ENCODE data around the gene EIF2S2. TPM values are rescaled to one million over a fixed set of nuclear protein-coding genes. Genes with fewer than 3 reads are reported as not detected.
A peak's percentile ranks its signal among the peaks of the same experiment; 100 is the strongest.

Gene EIF2S2
- total RNA-seq, 1 donor from 2014 or later = 114 TPM

GRCh38 chr20:34093895-34094294, 18.1 kb downstream of the EIF2S2 start:
- H3K4me1 Mint-ChIP-seq = no peaks in the 10 kb centered on the region
- Histone ChIP-seq H3K79me2 (ENCODE audit: low read depth) (peaks cover 3% of the 10 kb centered on the region), H3K4me2 (no peak overlapping the region), H4K20me1 (ENCODE audit: low read depth) (peaks cover 12% of the 10 kb centered on the region), H3K27ac (no peak overlapping the region), H3K9ac (no peak overlapping the region), H3K4me1 (no peaks in the 10 kb centered on the region), H3K4me3 (no peak overlapping the region), H3F3A (ENCODE audit: low read depth) (peaks cover 30% of the 10 kb centered on the region), H3K27me3 (no peaks in the 10 kb centered on the region), H3K36me3 (peaks cover 28% of the 10 kb centered on the region), H2AFZ (replicated peaks) (no peak overlapping the region), H3K9me3 (ENCODE audit: low read depth) (no peaks in the 10 kb centered on the region)
- no peaks in the 10 kb centered on the region for H3K9me3 Mint-ChIP-seq
- peaks cover 51% of the 10 kb centered on the region for H3K36me3 Mint-ChIP-seq
- no peaks in the 10 kb centered on the region for H3K27me3 Mint-ChIP-seq (ENCODE audit: insufficient read depth, low read depth)
- no peak overlapping the region for H3K27ac Mint-ChIP-seq
- DNase-seq (ENCODE audit: low spot score) = no peak
- TF ChIP-seq EZH2 (IDR thresholded peaks at IDR 0.05) (no peak), CTCF (IDR thresholded peaks at IDR 0.05) (no peak), EZH2phosphoT487 (IDR thresholded peaks at IDR 0.05) (no peak)
- H3K4me3 Mint-ChIP-seq = no peak overlapping the region

GRCh38 chr20:34091637-34092200, 20.3 kb downstream of the EIF2S2 start:
- TF ChIP-seq EZH2 (IDR thresholded peaks at IDR 0.05) (no peak), CTCF (IDR thresholded peaks at IDR 0.05) (no peak), EZH2phosphoT487 (IDR thresholded peaks at IDR 0.05) (no peak)
- H3K79me2 ChIP-seq (ENCODE audit: low read depth) = no peaks in the 10 kb centered on the region

GRCh38 chr20:34090645-34091044, 21.4 kb downstream of the EIF2S2 start:
- H3K4me2 ChIP-seq = no peak overlapping the region
- no peak for TF ChIP-seq EZH2phosphoT487 (IDR thresholded peaks at IDR 0.05)
- TF ChIP-seq EZH2 (IDR thresholded peaks at IDR 0.05) = no peak
- no peak for TF ChIP-seq CTCF (IDR thresholded peaks at IDR 0.05)
- Mint-ChIP-seq H3K36me3 (peaks cover 46% of the 10 kb centered on the region), H3K27ac (no peak overlapping the region), H3K4me1 (no peaks in the 10 kb centered on the region), H3K9me3 (no peaks in the 10 kb centered on the region), H3K27me3 (ENCODE audit: insufficient read depth, low read depth) (no peaks in the 10 kb centered on the region), H3K4me3 (no peak overlapping the region)
- H3K9me3 ChIP-seq (ENCODE audit: low read depth) = no peaks in the 10 kb centered on the region
- peaks cover 7% of the 10 kb centered on the region for H4K20me1 ChIP-seq (ENCODE audit: low read depth)
- H3K4me1 ChIP-seq = no peaks in the 10 kb centered on the region
- H3K27me3 ChIP-seq = no peaks in the 10 kb centered on the region
- no peak overlapping the region for H2AFZ ChIP-seq (replicated peaks)
- H3F3A ChIP-seq (ENCODE audit: low read depth) = peaks cover 44% of the 10 kb centered on the region
- no peak overlapping the region for H3K4me3 ChIP-seq
- H3K79me2 ChIP-seq (ENCODE audit: low read depth) = no peaks in the 10 kb centered on the region
- peaks cover 24% of the 10 kb centered on the region for H3K36me3 ChIP-seq
- H3K9ac ChIP-seq = no peak overlapping the region
- peak overlapping the region; percentile 0 for H3K27ac ChIP-seq
- DNase-seq (ENCODE audit: low spot score) = no peak

More at GRCh38 chr20:34091637-34092200, 20.3 kb downstream of the EIF2S2 start:
- no peaks in the 10 kb centered on the region for H3K9me3 ChIP-seq (ENCODE audit: low read depth)
- H2AFZ ChIP-seq (replicated peaks) = no peak overlapping the region
- H3K4me3 ChIP-seq = no peak overlapping the region
- no peak overlapping the region for H3K27ac ChIP-seq
- peaks cover 28% of the 10 kb centered on the region for H3K36me3 ChIP-seq
- no peak overlapping the region for H3K4me2 ChIP-seq
- no peak overlapping the region for H3K9ac ChIP-seq
- Mint-ChIP-seq H3K4me3 (no peak overlapping the region), H3K27ac (no peak overlapping the region), H3K4me1 (no peaks in the 10 kb centered on the region), H3K36me3 (peaks cover 49% of the 10 kb centered on the region), H3K9me3 (no peaks in the 10 kb centered on the region), H3K27me3 (ENCODE audit: insufficient read depth, low read depth) (no peaks in the 10 kb centered on the region)
- no peaks in the 10 kb centered on the region for H3K27me3 ChIP-seq
- DNase-seq (ENCODE audit: low spot score) = no peak
- H4K20me1 ChIP-seq (ENCODE audit: low read depth) = peaks cover 3% of the 10 kb centered on the region
- H3K4me1 ChIP-seq = no peaks in the 10 kb centered on the region
- peaks cover 41% of the 10 kb centered on the region for H3F3A ChIP-seq (ENCODE audit: low read depth)
